ENCODE data around the gene TIMM17A.
"Not testable (repeated sequence)": the region's sequence is repeated elsewhere in the genome, so short reads cannot be mapped to it uniquely, and the experiment has no call there.

TIMM17A gene

DNA sequence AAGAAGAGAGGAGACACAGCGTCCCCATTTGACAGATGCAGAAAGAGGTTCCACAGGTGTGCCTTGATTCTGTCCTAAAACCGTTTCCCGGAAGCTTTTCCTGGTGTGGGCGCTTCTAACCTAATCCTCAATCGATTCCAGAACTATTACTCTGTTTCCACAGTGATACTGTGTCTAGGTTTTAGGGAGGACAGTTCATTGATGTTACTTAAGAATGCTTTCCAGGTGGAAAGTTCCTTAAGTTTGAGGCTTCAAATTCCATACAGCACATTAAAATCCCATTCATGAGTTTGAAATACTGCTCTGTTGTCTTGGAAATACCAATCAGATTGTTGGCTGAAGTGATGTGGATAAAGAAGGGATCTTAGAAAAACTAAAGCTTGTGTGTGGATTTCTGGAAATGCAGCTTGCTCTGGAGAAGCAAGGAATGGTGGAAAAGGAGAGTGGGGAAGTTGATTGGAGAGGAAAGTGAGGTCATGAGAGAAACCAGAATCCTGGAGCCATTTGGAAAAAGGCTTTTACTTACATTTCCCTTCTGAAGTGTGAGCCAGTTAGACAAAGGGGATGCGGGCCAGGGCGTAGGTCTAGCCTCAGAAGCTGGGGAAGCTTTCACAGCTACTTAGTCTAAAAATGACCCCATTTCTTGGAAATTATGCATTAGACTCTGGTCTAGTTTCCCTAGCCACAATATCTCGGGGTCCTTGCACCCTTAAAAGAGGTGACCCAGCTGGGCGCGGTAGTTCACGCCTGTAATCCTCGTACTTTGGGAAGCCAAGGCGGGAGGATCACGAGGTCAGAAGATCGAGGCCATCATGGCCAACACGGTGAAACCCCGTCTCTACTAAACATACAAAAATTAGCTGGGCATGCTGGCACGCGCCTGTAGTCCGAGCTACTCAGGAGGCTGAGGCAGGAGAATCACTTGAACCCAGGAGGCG lies 61.8 kb downstream of the TIMM17A start:
- TF ChIP-seq, protein P1, sequence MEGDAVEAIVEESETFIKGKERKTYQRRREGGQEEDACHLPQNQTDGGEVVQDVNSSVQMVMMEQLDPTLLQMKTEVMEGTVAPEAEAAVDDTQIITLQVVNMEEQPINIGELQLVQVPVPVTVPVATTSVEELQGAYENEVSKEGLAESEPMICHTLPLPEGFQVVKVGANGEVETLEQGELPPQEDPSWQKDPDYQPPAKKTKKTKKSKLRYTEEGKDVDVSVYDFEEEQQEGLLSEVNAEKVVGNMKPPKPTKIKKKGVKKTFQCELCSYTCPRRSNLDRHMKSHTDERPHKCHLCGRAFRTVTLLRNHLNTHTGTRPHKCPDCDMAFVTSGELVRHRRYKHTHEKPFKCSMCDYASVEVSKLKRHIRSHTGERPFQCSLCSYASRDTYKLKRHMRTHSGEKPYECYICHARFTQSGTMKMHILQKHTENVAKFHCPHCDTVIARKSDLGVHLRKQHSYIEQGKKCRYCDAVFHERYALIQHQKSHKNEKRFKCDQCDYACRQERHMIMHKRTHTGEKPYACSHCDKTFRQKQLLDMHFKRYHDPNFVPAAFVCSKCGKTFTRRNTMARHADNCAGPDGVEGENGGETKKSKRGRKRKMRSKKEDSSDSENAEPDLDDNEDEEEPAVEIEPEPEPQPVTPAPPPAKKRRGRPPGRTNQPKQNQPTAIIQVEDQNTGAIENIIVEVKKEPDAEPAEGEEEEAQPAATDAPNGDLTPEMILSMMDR (IDR thresholded peaks at IDR 0.05; ENCODE audit: low read depth, low read length), result no peak
- DNase-seq (ENCODE audit: extremely low read depth, low read depth), result no peak

DNA sequence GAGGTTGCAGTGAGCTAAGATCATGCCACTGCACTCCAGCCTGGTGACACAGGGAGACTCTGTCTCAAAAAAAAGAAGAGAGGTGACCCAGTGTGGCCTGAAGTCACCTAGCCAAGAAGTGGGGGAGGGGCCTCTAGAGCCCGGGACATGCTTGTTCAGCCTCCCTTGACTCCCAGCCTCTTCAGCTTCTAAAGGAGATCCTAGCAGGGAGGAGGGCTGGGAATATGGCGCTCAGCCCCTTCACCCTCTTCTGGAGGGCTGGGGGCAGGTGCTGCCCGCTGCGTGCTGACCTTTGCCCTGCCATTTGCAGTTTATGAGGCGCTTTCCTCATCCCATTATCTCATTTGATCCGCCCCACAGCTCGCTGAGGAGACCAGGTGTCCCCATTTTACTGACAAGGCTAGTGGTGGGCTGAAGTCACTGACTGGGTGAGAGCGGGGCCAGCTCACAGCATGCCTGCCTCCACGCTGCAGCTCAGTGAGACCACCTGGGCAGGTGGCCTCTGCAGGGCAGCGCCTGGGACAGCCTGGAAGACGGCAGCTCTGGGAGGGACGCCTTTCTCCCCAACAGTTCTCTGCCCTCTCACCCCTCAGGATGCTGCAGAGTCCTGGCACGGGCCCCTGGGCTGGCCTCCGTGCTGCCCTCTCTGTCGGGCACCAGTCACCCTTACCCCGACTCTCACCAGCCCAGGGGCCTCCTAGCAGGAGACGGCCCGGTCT lies 62.6 kb downstream of the TIMM17A start:
- DNase-seq (ENCODE audit: extremely low read depth, low read depth), result no peak
- TF ChIP-seq, protein P1 (IDR thresholded peaks at IDR 0.05; ENCODE audit: low read depth, low read length), result no peak

DNA sequence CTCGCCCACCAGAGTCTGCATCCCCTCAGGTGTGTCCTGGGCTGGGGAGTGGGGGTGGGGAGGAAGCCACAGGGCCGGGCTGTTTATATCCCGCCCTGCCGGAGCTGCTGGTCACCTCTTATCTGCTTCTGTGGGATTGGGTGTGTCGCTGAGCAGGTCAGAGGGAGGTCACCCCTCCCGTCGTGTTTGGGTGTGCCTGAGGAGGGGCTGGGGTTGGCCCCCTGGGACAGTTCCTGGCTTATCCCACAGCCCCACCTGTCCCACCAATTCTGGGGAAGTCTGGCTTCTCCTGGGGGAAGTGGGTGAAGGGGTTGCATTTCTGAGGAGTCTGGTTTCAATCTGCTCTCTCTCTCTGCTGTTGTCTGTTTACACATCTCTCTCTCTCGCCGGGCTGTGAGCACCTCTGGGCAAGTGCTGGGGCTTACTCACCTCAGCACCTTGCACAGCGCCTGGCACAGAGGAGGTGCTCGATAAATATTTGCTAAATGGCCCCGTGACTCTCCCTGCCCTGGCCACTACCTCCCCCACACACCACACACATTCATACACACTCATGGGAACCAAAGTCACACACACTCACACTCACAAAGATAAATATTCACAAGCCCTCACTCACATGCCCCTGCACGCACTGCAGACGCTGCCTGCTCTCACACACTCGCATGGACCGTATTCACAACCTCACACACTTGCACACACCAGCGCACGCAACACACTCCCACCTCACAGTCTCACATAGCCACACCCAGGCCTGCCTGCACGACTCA lies 63.3 kb downstream of the TIMM17A start:
- no peak for DNase-seq (ENCODE audit: extremely low read depth, low read depth)
- TF ChIP-seq, protein P1 (IDR thresholded peaks at IDR 0.05; ENCODE audit: low read depth, low read length), result no peak

DNA sequence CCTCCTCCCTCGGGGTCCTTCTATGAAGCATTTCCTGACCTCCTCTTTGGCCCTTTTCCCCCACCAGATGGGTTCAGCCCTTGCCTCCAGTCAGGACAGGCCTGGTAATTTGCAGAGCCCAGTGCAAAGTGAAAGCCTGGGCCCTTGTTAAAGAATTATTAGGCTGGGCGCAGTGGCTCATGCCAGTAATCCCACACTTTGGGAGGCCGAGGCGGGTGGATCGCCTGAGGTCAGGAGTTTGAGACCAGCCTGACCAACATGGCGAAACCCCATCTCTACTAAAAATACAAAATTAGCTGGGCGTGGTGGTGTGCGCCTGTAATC lies 63.9 kb downstream of the TIMM17A start:
- DNase-seq (ENCODE audit: extremely low read depth, low read depth), result not testable (repeated sequence)
